HTR-8/SVneo (cell line): Measurements from ENCODE around the gene PDAP1.
A peak's percentile ranks its signal among the peaks of the same experiment; 100 is the strongest.
"Not testable (repeated sequence)": the region's sequence is repeated elsewhere in the genome, so short reads cannot be mapped to it uniquely, and the experiment has no call there.

Source experiments
- DNase-seq: peaks from one replicate; pipeline ENCODE4 v3.0.0; 2011; ENCODE audit warnings: low spot score, mixed read lengths; ENCODE audit not compliant: insufficient read length
- FAIRE-seq: peaks from 2 replicates; lab custom pipeline; 2011; peaks lifted over from hg19 to GRCh38; lab: Jason Lieb, UNC

The PDAP1 gene

DNA sequence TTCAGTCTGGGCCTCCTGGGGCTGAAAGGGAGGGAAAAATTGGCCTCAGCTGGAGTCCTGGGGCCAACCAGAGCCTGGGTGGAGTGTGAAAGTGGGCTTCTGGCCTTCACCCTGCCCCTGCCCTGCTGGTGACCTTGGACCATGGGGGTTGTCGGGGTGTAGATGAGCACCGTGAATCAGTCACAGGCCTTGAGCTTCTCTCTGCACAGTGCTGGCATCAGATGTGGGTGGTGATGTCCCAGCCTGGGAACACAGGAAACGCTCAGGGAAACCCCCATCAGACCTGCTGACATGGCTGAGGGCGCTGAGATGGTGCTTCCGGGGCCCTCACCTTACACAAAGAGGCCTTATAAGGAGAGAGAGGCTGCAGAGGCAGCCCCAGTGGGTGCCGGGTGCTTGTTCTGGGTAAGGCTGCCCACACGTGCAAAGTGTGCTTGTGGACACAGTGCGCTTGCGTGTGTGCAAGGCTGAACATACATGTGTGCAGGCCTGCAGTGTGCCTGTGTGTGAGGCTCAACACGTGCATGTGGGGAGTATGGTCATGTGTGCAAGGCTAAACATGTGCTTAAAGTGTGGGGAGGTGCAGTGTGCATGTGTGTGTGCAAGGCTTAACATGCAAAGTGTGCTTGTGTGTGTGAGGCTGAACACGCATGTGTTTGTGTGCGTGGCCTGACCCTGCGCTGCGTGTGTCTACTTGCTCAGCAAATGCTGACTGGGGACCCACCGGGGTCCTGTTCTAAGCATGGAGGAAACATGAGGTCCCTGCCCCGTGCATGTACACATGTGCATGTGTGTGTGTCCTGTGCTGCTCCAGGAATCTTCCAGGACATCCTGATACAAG is 27.4 kb downstream of the PDAP1 start:
- no peak for DNase-seq
- no peak for FAIRE-seq

DNA sequence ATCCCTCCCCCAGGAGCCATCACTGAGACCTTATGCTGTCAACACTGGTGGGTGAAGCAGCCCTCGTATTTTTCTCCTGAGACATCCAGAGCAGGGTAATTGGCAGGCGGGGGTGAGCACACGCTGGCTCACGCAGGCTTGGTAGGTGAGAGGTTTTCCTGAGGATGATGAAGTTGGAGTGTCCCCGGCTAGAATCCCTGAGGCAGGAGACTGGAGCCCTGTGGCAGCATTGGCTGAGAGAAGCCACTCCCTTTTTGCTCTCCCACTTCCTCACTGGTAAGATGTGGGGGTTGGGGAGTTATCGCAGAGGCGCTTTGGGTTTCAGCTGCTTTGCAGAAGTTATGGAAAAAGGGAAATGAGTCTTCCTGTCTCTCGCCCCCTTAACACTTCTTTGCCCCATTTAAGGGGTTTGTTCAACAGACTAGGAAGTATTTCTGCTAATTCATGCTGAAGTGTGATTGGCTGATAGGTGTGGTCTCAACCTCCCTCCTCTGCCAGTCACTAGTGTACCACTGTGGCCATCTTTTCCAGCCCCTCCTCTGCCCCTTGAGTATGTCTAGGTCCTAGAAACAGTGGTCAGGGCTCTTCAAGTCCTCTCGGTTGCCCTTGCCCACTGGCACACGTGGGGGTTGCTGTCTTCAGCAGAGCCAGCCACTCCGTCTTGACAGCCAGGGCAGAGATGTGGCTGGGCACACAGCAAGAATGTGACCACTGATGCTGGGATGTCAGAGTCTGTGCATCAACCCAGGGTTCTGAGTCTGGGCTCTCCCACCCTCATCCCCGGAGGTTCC is 28.2 kb downstream of the PDAP1 start:
- no peak for FAIRE-seq
- DNase-seq = no peak

DNA sequence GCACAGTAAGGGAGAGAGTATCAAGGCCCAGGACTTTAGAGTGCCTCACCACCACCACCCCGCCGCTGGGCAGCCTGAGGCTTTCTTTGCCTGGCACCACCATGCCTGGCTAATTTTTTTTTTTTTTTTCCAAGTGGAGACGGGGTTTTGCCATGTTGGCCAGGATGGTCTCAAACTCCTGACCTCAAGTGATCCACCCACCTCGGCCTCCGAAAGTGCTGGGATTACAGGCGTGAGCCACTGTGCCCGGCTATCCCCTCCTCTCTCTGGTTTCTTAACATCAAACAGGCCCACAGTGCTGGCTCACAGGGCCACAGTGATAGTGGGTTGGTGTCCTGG is 28.7 kb downstream of the PDAP1 start:
- not testable (repeated sequence) for FAIRE-seq, DNase-seq

DNA sequence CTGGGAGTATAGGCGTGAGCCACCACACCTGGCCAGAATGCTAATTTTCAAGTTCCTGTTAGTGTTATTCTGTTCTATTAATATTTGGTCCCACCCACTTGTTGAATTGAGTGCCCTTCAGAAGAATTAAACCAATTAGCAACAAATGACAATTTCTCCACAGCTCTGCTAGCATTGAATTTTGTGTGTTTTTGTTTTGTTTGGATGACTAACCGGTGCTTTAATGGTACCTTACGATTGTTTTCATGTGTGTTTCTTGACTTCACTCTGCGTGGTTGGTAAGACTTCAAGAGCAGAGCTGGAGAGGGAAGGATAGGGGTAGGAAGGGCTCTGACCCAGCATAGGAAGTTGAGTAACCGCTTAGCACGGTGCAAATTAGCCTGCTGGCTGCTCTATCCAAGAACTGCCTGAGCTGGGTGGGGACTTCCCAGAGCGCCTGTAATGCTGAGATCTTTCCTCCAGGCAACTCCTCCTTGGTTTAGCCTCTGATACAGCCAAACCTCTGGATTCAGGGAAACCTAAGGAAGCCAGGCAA is 29.3 kb downstream of the PDAP1 start:
- FAIRE-seq (no peak), DNase-seq (no peak)

DNA sequence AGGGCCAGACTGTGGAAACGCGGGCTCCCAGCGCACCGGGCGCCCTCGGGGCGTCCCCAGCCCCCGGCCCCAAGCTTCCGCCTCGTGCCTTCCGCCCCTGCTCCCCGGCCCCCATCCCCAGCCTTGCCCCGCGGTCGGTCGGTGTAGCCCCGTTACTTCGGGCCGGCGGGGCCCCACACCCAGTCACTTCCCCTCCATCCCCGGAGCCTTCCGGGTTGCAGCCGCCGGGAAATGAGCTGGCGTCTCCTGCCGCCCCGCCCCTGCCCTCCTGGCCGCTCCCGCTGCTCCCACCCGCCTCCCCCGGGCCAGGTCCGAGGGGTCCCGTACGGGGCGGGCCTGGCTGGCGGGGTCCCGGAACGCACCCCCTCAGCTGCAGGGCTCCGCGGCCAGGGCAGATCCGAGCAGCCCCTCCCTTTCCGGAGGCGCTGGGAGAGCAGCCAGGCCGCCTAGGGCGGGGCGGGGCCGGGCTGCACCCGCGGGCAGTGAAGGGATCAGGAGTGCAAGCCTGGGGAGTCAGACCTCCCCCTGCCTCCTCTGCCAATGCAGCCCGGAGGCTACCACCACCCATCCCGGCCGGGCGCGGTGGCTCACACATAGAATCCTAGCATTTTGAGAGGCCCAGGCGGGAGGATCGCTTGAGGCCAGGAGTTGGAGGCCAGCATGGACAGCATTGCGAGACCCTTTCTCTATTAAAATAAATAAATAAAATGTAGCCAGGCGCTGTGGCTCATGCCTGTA is 33.2 kb downstream of the PDAP1 start:
- FAIRE-seq (no peak), DNase-seq (peak; percentile 62)

DNA sequence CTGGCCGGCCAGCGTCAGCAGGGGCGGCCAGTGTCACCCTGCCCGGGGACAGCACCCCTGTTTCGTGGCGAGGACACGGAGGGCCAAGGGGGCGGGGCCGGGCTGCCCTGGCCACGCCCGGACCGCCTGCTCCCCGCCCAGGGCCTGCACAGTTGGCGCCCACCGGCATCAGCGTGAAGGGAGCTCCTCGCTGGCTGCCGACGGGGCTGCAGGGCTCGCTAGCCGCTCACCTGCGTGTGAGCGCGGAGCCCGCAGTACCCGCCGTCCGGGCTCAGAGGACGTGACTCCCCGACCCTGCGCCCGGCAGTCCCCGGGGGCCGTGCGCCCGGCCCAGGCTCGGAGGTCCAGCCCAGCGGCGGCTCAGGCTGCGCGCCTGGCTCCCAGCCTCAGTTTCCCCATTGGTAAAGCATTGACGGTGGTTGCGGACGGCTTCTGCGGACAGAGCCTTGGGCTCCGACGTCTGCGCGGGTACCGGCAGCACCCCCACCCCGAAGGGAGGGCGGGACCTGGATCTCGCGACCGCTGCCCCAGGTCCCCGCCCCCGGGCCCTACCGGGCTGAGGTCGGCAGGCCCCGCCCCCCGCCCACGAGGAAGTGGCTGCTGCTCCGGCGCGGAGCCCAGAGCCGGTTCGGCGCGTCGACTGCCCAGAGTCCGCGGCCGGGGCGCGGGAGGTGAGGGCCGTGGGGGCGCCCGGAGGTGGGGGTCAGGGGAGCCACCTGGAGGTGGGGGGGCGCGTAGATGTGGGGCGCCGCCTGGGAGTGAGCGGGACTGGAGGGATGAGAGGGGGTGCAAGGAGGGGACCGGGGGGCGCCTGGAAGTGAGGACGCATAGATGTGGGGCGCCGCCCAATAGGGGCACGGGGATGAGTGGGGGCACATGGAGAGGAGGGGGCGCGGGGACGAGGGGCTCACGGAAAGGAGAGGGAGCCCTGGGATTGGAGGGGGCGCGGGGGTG is 34.0 kb downstream of the PDAP1 start, which contains the start of gene ARPC1B:
ARPC1B (plus strand) TSS at position 620 of the 954 bp plus-strand sequence. CDS start 10,985 bp downstream, outside the sequence.
- peak; percentile 72 for DNase-seq
- no peak for FAIRE-seq

DNA sequence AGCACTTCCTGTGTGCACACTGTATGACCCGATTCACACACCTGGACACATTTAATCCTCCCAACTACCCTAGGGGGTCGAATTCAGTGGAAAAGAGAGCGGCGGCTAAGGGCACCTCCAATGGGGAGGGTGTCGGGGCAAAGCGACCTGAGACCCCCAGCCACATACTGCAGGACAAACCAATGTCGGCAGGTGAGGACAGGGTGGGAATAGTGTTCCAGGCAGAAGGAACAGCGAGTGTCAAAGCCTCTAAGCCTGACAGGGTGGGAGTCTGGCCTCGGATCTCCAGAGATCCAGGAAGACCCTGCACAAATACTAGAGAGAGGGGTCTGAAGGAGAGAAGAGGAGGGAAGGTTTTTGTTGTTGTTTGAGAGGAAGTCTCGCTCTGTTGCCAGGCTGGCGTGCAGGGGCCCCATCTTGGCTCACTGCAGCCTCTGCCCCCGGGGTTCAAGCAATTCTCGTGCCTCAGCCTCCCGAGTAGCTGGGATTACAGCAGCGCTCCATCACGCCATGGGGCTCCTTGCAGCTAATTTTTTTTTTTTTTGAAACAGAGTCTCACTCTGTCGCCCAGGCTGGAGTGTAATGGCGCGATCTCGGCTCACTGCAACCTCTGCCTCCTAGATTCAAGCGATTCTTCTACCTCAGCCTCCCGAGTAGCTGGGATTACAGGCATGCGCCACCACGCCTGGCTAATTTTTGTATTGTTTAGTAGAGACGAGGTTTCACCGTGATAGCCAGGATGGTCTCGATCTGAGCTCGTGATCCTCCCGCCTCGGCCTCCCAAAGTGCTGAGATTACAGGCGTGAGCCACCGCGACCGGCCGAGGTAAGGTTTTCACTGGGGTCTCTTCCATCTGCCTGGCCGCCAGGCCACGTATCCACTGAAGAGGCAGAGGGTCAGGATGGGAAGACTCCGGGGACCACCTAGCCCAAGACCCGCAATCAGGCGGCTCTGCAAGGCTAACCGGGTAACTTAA is 35.0 kb downstream of the PDAP1 start:
- FAIRE-seq (no peak), DNase-seq (no peak)

DNA sequence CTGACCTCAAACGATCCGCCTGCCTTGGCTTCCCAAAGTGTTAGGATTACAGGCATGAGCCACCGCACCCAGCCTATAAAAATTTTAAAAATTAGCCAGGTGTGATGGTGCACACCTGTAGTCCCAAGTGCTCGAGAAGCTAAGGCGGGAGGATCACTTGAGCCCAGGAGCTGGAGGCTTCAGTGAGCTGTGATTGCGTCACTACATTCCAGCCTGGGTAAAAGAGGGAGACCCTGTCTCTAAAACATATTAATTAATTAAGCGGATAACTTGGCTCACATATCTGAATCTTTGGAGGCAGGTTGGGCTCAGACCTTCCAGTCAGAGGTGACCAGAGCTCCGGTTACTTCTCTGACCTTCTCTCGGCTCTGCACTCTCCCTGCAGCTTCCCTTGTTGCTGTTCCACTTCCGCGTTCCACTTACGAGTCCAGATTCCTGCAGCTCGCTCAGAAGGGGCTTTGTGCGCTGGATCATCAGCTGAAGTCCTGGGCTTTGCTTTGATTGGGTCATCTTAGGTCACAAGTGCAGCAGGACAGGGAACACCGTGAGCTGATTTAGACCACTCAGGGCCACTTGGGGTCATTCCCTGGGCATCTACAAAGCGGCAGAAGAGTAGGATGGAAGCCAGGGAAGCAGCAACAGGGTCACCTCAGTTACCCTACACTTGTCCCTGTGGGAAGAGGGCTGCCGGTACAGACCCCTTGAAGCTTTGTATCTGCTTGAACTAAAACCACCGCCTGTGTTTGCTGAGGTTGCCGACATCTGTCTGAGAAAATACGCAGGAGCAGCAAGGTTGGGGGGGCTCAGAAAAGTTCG is 35.9 kb downstream of the PDAP1 start:
- DNase-seq = no peak
- no peak for FAIRE-seq

DNA sequence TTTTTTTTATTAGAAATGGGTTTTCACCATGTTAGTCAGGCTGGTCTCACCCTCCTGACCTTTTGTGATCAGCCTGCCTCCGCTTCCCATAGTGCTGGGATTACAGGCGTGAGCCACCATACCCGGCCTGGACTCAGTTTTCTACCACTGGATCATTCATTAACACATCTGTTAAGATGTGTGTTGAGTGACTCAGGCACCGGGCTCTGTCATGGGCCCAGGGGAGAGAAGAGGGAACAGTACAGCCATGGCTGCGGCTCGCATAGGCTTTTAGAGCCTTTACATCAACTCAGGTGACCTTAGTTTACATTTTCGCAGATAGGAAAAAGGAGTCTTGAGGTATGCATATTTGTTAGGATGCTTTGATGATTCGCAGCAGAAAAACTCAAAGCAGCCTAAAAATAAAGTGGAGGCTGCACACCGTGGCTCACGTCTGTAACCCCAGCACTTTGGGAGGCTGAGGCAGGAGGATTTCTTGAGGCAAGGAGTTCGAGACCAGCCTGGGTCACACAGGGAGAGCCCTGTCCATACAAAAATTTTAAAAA is 36.9 kb downstream of the PDAP1 start:
- no peak for FAIRE-seq
- DNase-seq = no peak

DNA sequence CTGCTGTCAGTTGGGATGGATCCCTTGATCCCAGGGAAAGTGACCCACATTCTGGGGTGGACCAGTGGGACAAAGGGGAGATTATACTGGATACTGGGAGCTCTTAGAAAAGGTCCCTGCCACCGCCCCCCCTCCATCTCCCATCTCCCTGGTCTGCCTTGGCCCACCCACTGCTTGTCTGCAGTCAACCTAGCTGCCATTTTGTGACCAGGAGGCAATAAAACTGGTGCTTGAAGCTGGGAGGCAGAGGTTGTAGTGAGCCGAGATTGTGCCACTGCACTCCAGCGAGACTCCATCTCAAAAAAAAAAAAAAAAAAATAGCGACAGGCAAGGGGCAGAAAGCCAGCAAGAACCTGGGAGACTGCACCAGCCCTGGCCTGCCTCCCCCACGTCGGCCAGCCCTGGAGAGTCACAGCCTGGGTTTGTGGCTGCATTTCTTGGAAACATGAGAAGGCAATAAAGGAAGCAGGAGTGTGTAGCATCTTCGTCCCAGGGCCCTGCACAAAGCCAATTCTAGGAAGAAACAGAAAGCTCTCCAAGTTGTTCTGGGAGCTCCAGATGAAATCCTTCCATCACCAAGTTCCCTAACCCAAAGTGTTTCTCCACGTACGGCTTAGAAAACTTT is 38.5 kb downstream of the PDAP1 start:
- no peak for FAIRE-seq
- no peak for DNase-seq

DNA sequence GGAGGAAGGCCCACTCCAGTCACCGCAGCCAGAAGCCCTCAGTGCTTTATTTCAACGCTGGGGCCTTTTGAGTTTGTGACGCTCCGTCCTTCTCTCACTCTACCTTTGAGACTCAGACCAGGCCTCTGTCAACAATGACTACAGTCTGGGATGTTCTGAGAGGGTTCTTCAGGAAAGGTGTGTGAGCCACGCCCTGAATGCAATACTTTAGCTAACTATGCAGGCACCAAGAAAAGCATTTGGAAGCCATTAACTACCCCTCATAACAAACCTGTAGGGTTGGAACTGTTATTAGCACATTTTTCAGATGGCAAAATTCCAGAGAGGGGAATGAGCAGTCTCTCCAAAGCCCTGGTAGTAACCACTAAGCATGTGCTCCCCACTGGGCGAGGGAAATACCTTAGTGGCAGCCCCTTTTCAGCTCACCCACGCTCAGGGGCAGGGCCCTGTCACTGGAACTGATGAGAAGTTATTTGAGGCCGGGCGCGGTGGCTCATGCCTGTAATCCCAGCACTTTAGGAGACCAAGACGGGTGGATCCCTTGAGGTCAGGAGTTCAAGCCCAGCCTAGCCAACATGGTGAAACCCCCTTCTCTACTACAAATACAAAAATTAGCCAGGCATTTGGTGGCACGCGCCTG is 39.5 kb downstream of the PDAP1 start:
- FAIRE-seq (no peak), DNase-seq (no peak)

DNA sequence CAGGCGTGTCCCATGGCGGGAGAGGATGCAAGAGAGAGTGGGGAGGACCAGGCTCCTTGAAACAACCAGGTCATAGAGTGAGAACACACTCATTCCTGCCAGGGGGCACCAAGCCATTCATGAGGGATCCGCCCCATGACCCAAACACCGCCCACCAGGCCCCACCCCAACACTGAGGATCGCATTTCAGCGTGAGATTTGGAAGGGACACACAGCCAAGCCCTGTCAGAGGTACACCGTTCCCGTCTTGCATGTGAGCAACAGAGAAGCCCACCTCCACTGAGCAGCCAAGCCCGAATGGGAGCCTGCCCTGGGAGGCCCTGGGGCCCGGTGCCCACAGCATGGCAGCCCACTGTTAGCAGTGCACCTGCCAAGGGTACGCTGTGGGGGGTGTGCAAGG is 41.8 kb downstream of the PDAP1 start:
- DNase-seq = no peak
- no peak for FAIRE-seq

DNA sequence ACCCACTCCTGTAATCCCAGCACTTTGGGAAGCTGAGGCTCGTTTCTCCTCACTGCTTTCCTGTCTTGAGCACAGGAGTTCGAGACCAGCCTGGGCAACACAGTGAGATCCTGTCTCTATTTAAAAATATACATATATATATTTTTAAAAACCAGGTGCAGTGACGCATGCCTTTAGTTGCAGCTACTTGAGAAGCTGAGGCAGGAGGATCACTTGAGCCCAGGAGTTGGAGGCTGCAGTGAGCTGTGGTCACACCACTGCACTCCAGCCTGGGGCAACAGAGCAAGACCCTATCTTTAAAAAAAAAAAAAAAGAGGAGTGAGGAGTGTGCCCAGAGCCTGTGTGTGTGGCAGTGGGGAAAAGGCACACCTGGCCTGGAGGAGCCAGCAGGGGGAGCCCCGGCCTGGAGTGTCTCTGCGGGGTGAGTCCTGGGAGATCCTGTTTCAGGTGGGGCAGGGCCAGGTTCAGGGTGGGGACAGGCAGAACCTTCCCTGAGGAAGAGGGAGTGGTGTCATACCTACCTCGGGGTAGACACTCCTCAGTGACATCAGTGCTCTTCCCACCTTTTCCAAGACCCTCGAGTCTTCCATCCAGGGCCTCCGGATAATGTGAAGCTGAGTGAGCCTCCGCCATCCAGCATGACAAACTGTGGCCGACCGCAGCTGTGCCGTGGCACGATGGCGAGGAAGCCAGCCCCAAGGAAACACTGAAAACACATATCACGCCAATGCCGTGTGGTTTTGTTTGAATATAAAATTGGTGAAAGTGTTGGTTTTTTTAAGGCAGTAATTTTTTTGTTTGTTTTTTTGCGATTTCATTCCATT is 42.9 kb downstream of the PDAP1 start:
- no peak for DNase-seq
- no peak for FAIRE-seq

DNA sequence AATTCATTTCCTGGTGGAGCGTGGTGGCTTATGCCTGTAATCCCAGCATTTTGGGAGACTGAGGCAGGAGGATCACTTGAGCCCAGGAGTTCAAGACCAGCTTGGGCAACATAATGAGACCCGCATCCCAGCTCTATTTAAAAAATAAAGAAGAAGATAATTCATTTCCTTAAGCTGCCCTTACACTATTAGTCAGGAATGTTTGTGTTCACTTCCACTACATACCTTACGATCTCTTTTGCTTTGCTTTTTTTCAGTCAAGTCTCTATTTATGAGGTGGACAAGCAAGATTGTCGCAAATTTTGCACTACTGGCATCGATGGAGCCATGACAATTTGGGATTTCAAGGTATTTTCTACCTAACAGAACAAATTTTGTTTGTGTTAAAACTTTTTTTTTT is 45.1 kb downstream of the PDAP1 start:
- FAIRE-seq (no peak), DNase-seq (no peak)

DNA sequence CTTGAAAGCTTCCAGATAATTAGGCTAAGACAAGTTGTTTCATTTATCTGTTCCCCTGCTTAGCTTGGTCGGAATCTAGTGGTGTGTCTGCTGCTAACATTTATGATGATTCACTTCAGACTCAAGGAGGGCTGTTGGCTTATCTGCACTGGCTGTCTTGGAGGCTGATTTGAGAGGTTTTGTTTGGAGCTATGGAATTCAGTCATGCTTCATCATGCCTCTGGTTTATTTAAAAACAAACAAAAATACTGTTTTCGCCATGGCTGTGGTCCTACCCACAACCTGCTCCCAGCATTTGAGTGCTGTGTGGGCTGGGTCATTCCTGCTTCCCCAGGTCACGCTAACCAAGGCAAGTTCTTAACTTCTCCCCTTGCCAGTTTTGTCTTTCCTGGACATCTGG is 45.6 kb downstream of the PDAP1 start:
- FAIRE-seq (no peak), DNase-seq (no peak)
